GM23338 (cell line): ENCODE results near the gene TTLL5. TPM values are rescaled to one million over a fixed set of nuclear protein-coding genes. Genes with fewer than 3 reads are reported as not detected.

ENCODE experiments used
- ATAC-seq: fragments of 200-7000 bp; cut with Tn5 transposase; 3 replicates; pipeline ENCODE4 v1.9.1; 2020
- DNase-seq: peaks from one replicate; pipeline ENCODE4 v3.0.0-alpha.2; 2015; ENCODE audit warnings: low spot score
- H2AFZ ChIP-seq: fragments of 200-600 bp; sonication (generic); 2 replicates; pipeline ENCODE4 v1.8.0; 2016; ENCODE audit warnings: antibody characterized with exemption, mild to moderate bottlenecking, moderate library complexity
- H3F3A ChIP-seq: fragments of 200-600 bp; sonication (generic); replicated peaks from 2 replicates; pipeline ENCODE4 v1.8.0; 2017; ENCODE audit warnings: antibody characterized with exemption, mixed run types, low read depth
- H3K27ac ChIP-seq: fragments of 200-600 bp; sonication (generic); 2 replicates; pipeline ENCODE4 v1.6.1; 2016; ENCODE audit warnings: low read depth
- H3K27me3 ChIP-seq: fragments of 200-600 bp; sonication (generic); 2 replicates; pipeline ENCODE4 v1.8.0; 2016; ENCODE audit warnings: mild to moderate bottlenecking, mixed run types, moderate library complexity; ENCODE audit not compliant: insufficient read depth
- H3K36me3 ChIP-seq: fragments of 200-600 bp; sonication (generic); 2 replicates; pipeline ENCODE4 v1.8.0; 2016; ENCODE audit warnings: mild to moderate bottlenecking; ENCODE audit not compliant: insufficient read depth
- H3K4me1 ChIP-seq: fragments of 200-600 bp; sonication (generic); 2 replicates; pipeline ENCODE4 v1.8.0; 2016; ENCODE audit warnings: mild to moderate bottlenecking, moderate library complexity; ENCODE audit not compliant: insufficient read depth
- H3K4me2 ChIP-seq: fragments of 200-600 bp; sonication (generic); 2 replicates; pipeline ENCODE4 v1.7.1; 2017; ENCODE audit warnings: mixed run types
- H3K4me3 ChIP-seq: fragments of 200-600 bp; sonication (generic); 2 replicates; pipeline ENCODE4 v1.6.1; 2016; ENCODE audit warnings: mixed run types
- H3K79me2 ChIP-seq: fragments of 200-600 bp; sonication (generic); replicated peaks from 2 replicates; pipeline ENCODE4 v1.8.0; 2017; ENCODE audit warnings: mild to moderate bottlenecking; ENCODE audit not compliant: insufficient read depth
- H3K9me2 ChIP-seq: fragments of 200-600 bp; sonication (generic); 2 replicates; pipeline ENCODE4 v1.8.0; 2017; ENCODE audit not compliant: insufficient read depth
- H4K20me1 ChIP-seq: fragments of 200-600 bp; sonication (generic); replicated peaks from 2 replicates; pipeline ENCODE4 v1.8.0; 2017; ENCODE audit warnings: mild to moderate bottlenecking; ENCODE audit not compliant: insufficient read depth
- H3K27ac Mint-ChIP-seq: 2 replicates; pipeline ENCODE4 v1.8.0; 2020; ENCODE audit warnings: inconsistent platforms, mild to moderate bottlenecking, moderate library complexity, mixed read lengths
- H3K27me3 Mint-ChIP-seq: 3 replicates; pipeline ENCODE4 v1.8.0; 2022; ENCODE audit warnings: low read depth, mild to moderate bottlenecking, moderate library complexity, mixed read lengths, inconsistent platforms; ENCODE audit not compliant: insufficient read depth, poor library complexity
- H3K36me3 Mint-ChIP-seq: 3 replicates; pipeline ENCODE4 v1.8.0; 2021; ENCODE audit warnings: low read depth, mild to moderate bottlenecking, inconsistent platforms, moderate library complexity, mixed read lengths
- H3K4me1 Mint-ChIP-seq: 3 replicates; pipeline ENCODE4 v1.8.0; 2020; ENCODE audit warnings: mild to moderate bottlenecking, inconsistent platforms, mixed read lengths
- H3K4me3 Mint-ChIP-seq: 3 replicates; pipeline ENCODE4 v1.8.0; 2021; ENCODE audit warnings: moderate library complexity, mild to moderate bottlenecking, inconsistent platforms, mixed read lengths
- H3K9me3 Mint-ChIP-seq: 3 replicates; pipeline ENCODE4 v1.8.0; 2020; ENCODE audit warnings: moderate library complexity, mild to moderate bottlenecking, inconsistent platforms, mixed read lengths
- CREB1 ChIP-seq: fragments of 250-450 bp; sonication (Bioruptor Pico); IDR thresholded peaks from 2 replicates; pipeline ENCODE4 v1.5.0; 2020; ENCODE audit warnings: low read depth, mild to moderate bottlenecking, moderate library complexity
- EZH2 ChIP-seq: fragments of 200-600 bp; sonication (generic); IDR thresholded peaks from one replicate; pipeline ENCODE4 v1.8.0; 2017; ENCODE audit warnings: antibody characterized with exemption, mild to moderate bottlenecking, low read depth; ENCODE audit not compliant: unreplicated experiment
- EZH2phosphoT487 ChIP-seq: fragments of 200-600 bp; sonication (generic); IDR thresholded peaks from one replicate; pipeline ENCODE4 v1.8.1; 2018; ENCODE audit warnings: antibody characterized with exemption; ENCODE audit not compliant: unreplicated experiment
- JUNB ChIP-seq: IDR thresholded peaks from one replicate; pipeline ENCODE4 v1.6.1; 2016; ENCODE audit warnings: antibody characterized with exemption; ENCODE audit not compliant: unreplicated experiment
- NANOG ChIP-seq: IDR thresholded peaks from 2 replicates; pipeline ENCODE4 v1.6.1; 2016; ENCODE audit warnings: antibody characterized with exemption, borderline replicate concordance
- STAT1 ChIP-seq: IDR thresholded peaks from one replicate; pipeline ENCODE4 v1.6.1; 2016; ENCODE audit warnings: antibody characterized with exemption; ENCODE audit not compliant: unreplicated experiment
- ZNF331 ChIP-seq: fragments of 250-450 bp; sonication (Bioruptor Pico); IDR thresholded peaks from 2 replicates; pipeline ENCODE4 v1.5.0; 2020; ENCODE audit warnings: low read depth, mild to moderate bottlenecking, moderate library complexity
- polyA plus RNA-seq: library from polyadenylated mRNA; unstranded; fragments of >200 nt; fragmentation: Nextera tagmentation; extraction: Ambion mirVana; gene quantifications from 2 replicates; pipeline ENCODE4 v1.2.1, GENCODE V29; 2016
- total RNA-seq: library from RNA; depleted of rRNA; stranded (reverse); fragments of >200 nt; shearing (Covaris generic); gene quantifications from 2 replicates; pipeline ENCODE4 v1.2.3, GENCODE V29; 2014
- TF ChIP-seq, protein P1 (sequence below): IDR thresholded peaks from one replicate; pipeline ENCODE4 v1.6.1; 2018; ENCODE audit warnings: antibody characterized with exemption; ENCODE audit not compliant: unreplicated experiment
- TF ChIP-seq, protein P2 (sequence below): fragments of 250-450 bp; sonication (Bioruptor Pico); IDR thresholded peaks from 2 replicates; pipeline ENCODE4 v1.5.0; 2020; ENCODE audit warnings: mild to moderate bottlenecking, moderate library complexity
- TF ChIP-seq, protein P3 (sequence below): IDR thresholded peaks from 2 replicates; pipeline ENCODE4 v1.6.1; 2016; ENCODE audit warnings: antibody characterized with exemption

The TTLL5 gene
- total and polyA plus RNA-seq, 2 experiments from 2014 or later, result 33.5 to 35.4 TPM

DNA sequence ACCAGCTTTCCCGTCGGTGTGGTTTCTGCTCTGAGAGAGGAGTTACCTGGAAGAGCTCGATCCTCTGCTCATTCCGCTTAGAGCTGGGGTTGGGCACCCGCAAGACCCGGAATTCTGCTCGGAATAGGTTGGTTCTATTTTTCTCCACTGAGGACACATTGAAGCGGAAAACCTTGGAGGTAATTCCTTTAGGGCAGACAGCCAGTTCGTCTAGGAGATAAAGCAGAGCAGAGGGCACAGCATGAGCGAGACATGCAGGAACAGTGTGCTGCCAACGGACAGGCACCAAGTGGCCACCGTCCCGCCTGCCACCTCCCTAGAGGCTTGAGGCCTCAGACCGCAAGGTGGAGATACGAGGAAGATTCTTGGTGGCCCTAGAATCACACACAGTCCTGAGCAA lies 310.5 kb downstream of the TTLL5 start (continued):
- TF ChIP-seq ZNF331, result no peak
- TF ChIP-seq, protein P1, sequence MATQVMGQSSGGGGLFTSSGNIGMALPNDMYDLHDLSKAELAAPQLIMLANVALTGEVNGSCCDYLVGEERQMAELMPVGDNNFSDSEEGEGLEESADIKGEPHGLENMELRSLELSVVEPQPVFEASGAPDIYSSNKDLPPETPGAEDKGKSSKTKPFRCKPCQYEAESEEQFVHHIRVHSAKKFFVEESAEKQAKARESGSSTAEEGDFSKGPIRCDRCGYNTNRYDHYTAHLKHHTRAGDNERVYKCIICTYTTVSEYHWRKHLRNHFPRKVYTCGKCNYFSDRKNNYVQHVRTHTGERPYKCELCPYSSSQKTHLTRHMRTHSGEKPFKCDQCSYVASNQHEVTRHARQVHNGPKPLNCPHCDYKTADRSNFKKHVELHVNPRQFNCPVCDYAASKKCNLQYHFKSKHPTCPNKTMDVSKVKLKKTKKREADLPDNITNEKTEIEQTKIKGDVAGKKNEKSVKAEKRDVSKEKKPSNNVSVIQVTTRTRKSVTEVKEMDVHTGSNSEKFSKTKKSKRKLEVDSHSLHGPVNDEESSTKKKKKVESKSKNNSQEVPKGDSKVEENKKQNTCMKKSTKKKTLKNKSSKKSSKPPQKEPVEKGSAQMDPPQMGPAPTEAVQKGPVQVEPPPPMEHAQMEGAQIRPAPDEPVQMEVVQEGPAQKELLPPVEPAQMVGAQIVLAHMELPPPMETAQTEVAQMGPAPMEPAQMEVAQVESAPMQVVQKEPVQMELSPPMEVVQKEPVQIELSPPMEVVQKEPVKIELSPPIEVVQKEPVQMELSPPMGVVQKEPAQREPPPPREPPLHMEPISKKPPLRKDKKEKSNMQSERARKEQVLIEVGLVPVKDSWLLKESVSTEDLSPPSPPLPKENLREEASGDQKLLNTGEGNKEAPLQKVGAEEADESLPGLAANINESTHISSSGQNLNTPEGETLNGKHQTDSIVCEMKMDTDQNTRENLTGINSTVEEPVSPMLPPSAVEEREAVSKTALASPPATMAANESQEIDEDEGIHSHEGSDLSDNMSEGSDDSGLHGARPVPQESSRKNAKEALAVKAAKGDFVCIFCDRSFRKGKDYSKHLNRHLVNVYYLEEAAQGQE, result no peak

DNA sequence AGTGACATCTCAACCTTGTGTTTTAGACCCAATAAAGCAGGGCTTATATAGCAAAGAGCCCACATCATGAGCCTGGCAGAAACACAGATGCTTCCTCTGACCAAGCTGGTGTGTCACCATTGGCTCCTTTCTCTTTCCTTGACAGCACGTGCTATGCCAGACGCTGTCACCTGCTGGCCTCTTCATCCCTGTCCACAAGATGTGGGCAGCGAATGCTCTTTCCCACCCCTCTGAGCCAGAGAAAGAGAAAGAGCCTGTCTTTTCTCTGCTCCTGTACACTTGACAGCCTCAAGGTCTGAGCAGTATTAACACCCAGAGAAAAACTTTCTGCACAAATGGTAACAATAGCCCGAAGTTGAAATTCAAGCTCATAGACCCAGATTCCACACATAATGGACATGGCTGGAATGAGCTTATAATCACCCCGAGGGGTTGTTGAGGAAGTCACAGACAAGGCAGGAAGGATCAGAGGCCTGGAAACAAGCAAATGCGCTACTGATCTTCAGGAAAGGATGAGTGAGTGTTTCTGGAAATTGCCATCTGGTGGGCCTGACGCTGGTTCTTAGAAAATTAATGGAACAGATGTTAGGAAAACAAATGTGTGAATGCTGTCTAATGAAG lies 311.9 kb downstream of the TTLL5 start:
- no peak overlapping the region for H3K27ac Mint-ChIP-seq
- H3K4me1 Mint-ChIP-seq, result peaks cover 33% of the 10 kb centered on the region
- TF ChIP-seq EZH2 (no peak), NANOG (no peak), ZNF331 (no peak), STAT1 (no peak), CREB1 (CRISPR knock-in tag) (no peak), EZH2phosphoT487 (no peak), JUNB (no peak)
- TF ChIP-seq, protein P2, sequence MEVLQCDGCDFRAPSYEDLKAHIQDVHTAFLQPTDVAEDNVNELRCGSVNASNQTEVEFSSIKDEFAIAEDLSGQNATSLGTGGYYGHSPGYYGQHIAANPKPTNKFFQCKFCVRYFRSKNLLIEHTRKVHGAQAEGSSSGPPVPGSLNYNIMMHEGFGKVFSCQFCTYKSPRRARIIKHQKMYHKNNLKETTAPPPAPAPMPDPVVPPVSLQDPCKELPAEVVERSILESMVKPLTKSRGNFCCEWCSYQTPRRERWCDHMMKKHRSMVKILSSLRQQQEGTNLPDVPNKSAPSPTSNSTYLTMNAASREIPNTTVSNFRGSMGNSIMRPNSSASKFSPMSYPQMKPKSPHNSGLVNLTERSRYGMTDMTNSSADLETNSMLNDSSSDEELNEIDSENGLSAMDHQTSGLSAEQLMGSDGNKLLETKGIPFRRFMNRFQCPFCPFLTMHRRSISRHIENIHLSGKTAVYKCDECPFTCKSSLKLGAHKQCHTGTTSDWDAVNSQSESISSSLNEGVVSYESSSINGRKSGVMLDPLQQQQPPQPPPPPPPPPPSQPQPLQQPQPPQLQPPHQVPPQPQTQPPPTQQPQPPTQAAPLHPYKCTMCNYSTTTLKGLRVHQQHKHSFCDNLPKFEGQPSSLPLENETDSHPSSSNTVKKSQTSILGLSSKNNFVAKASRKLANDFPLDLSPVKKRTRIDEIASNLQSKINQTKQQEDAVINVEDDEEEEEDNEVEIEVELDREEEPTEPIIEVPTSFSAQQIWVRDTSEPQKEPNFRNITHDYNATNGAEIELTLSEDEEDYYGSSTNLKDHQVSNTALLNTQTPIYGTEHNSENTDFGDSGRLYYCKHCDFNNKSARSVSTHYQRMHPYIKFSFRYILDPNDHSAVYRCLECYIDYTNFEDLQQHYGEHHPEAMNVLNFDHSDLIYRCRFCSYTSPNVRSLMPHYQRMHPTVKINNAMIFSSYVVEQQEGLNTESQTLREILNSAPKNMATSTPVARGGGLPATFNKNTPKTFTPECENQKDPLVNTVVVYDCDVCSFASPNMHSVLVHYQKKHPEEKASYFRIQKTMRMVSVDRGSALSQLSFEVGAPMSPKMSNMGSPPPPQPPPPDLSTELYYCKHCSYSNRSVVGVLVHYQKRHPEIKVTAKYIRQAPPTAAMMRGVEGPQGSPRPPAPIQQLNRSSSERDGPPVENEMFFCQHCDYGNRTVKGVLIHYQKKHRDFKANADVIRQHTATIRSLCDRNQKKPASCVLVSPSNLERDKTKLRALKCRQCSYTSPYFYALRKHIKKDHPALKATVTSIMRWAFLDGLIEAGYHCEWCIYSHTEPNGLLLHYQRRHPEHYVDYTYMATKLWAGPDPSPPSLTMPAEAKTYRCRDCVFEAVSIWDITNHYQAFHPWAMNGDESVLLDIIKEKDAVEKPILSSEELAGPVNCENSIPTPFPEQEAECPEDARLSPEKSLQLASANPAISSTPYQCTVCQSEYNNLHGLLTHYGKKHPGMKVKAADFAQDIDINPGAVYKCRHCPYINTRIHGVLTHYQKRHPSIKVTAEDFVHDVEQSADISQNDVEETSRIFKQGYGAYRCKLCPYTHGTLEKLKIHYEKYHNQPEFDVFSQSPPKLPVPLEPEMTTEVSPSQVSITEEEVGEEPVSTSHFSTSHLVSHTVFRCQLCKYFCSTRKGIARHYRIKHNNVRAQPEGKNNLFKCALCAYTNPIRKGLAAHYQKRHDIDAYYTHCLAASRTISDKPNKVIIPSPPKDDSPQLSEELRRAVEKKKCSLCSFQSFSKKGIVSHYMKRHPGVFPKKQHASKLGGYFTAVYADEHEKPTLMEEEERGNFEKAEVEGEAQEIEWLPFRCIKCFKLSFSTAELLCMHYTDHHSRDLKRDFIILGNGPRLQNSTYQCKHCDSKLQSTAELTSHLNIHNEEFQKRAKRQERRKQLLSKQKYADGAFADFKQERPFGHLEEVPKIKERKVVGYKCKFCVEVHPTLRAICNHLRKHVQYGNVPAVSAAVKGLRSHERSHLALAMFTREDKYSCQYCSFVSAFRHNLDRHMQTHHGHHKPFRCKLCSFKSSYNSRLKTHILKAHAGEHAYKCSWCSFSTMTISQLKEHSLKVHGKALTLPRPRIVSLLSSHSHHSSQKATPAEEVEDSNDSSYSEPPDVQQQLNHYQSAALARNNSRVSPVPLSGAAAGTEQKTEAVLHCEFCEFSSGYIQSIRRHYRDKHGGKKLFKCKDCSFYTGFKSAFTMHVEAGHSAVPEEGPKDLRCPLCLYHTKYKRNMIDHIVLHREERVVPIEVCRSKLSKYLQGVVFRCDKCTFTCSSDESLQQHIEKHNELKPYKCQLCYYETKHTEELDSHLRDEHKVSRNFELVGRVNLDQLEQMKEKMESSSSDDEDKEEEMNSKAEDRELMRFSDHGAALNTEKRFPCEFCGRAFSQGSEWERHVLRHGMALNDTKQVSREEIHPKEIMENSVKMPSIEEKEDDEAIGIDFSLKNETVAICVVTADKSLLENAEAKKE (CRISPR knock-in tag), result no peak
- TF ChIP-seq, protein P3, sequence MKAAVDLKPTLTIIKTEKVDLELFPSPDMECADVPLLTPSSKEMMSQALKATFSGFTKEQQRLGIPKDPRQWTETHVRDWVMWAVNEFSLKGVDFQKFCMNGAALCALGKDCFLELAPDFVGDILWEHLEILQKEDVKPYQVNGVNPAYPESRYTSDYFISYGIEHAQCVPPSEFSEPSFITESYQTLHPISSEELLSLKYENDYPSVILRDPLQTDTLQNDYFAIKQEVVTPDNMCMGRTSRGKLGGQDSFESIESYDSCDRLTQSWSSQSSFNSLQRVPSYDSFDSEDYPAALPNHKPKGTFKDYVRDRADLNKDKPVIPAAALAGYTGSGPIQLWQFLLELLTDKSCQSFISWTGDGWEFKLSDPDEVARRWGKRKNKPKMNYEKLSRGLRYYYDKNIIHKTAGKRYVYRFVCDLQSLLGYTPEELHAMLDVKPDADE, result no peak
- TF ChIP-seq, protein P1, result no peak

More for the DNA sequence above, 311.9 kb downstream of the TTLL5 start:
- Histone ChIP-seq H3K9me2 (no peaks in the 10 kb centered on the region), H2AFZ (no peak overlapping the region), H3K27me3 (no peaks in the 10 kb centered on the region), H4K20me1 (no peaks in the 10 kb centered on the region; the same call in 1 of the 2 replicates), H3K4me3 (no peak overlapping the region), H3F3A (no peaks in the 10 kb centered on the region), H3K36me3 (no peaks in the 10 kb centered on the region), H3K27ac (no peak overlapping the region), H3K79me2 (no peaks in the 10 kb centered on the region), H3K4me2 (no peak overlapping the region), H3K4me1 (peaks cover 30% of the 10 kb centered on the region)
- Mint-ChIP-seq H3K4me3 (no peak overlapping the region), H3K9me3 (no peaks in the 10 kb centered on the region), H3K36me3 (no peaks in the 10 kb centered on the region), H3K27me3 (peaks cover 1% of the 10 kb centered on the region)
- DNase-seq, result peak; percentile 24
- peak; percentile 19; the same call in 2 of the 3 replicates for ATAC-seq
